ENCODE measurements around the gene WWOX.

Gene WWOX

GRCh38 chr16:78992001-78992400 lies 892.5 kb downstream of the WWOX start:
- no peak overlapping the region for H3K23ac ChIP-seq (ENCODE audit: low read length)
- no peak overlapping the region for H3K9ac ChIP-seq (ENCODE audit: low read length)
- H3K79me2 ChIP-seq (ENCODE audit: control insufficient read depth, insufficient read depth, low read length, poor library complexity): no peaks in the 10 kb centered on the region
- no peak overlapping the region for H4K12ac ChIP-seq (ENCODE audit: low read depth, low read length)
- no peak overlapping the region for H3K18ac ChIP-seq (ENCODE audit: low read length)
- no peak overlapping the region for H3K4me3 ChIP-seq (ENCODE audit: low read depth, low read length)
- no peak overlapping the region for H4K91ac ChIP-seq (ENCODE audit: low read depth, low read length)
- H3K4me2 ChIP-seq (ENCODE audit: low read length): no peak overlapping the region
- DNase-seq: no peak
- H3K9me3 ChIP-seq (ENCODE audit: insufficient read depth, low read depth, low read length): no peaks in the 10 kb centered on the region
- no peak overlapping the region for H2BK12ac ChIP-seq (ENCODE audit: low read length)
- no peak overlapping the region for H2BK120ac ChIP-seq (ENCODE audit: insufficient read depth, low read length, poor library complexity)
- no peak overlapping the region for H2BK5ac ChIP-seq (ENCODE audit: low read depth, low read length, poor library complexity)
- no peak overlapping the region for H3K27ac ChIP-seq (ENCODE audit: low read depth, low read length)
- H3K27me3 ChIP-seq (ENCODE audit: insufficient read depth, low read length): no peaks in the 10 kb centered on the region
- H2AK5ac ChIP-seq (ENCODE audit: low read length): no peak overlapping the region
- WGBS (ENCODE audit: extremely low coverage, insufficient coverage, insufficient read length): no CpG with 5 or more reads among the region's 6 CpGs
- H3K36me3 ChIP-seq (ENCODE audit: control insufficient read depth in 1 of 2, insufficient read depth in 2 of 2, low read length in 2 of 2): no peaks in the 10 kb centered on the region
- no peak overlapping the region for H3K14ac ChIP-seq (ENCODE audit: low read length)
- no peak overlapping the region for H3K4ac ChIP-seq (ENCODE audit: low read depth, low read length)
- no peak overlapping the region for H2AFZ ChIP-seq (ENCODE audit: insufficient read depth, low read length, poor library complexity)
- peaks cover 4% of the 10 kb centered on the region for H3K79me1 ChIP-seq (ENCODE audit: low read length)
- H4K8ac ChIP-seq (ENCODE audit: low read depth, low read length): no peak overlapping the region
- H3K4me1 ChIP-seq (ENCODE audit: control insufficient read depth in 1 of 2, insufficient read depth in 2 of 2, low read length in 2 of 2): peaks cover 7 to 15% of the 10 kb centered on the region in 2 experiments

- no CpG with 5 or more reads among the region's 12 CpGs for WGBS (ENCODE audit: extremely low coverage, insufficient coverage, insufficient read length)
Observed at GRCh38 chr16:78993346-78993745, 893.9 kb downstream of the WWOX start.

GRCh38 chr16:78994135-78994745 lies 894.8 kb downstream of the WWOX start:
- H2BK5ac ChIP-seq (ENCODE audit: low read depth, low read length, poor library complexity): no peak overlapping the region
- peak in 1 of 2 donors; percentile 32 for DNase-seq
- H3K27ac ChIP-seq (ENCODE audit: low read depth, low read length): no peak overlapping the region
- H4K12ac ChIP-seq (ENCODE audit: low read depth, low read length): no peak overlapping the region
- no peak overlapping the region for H2BK120ac ChIP-seq (ENCODE audit: insufficient read depth, low read length, poor library complexity)
- peaks cover 4% of the 10 kb centered on the region for H3K79me1 ChIP-seq (ENCODE audit: low read length)
- H3K4ac ChIP-seq (ENCODE audit: low read depth, low read length): no peak overlapping the region
- H2BK12ac ChIP-seq (ENCODE audit: low read length): no peak overlapping the region
- no peak overlapping the region for H3K18ac ChIP-seq (ENCODE audit: low read length)
- no peak overlapping the region for H3K23ac ChIP-seq (ENCODE audit: low read length)
- H3K9me3 ChIP-seq (ENCODE audit: insufficient read depth, low read depth, low read length): no peaks in the 10 kb centered on the region
- no peaks in the 10 kb centered on the region for H3K27me3 ChIP-seq (ENCODE audit: insufficient read depth, low read length)
- H3K4me3 ChIP-seq (ENCODE audit: low read depth, low read length): no peak overlapping the region
- no peaks in the 10 kb centered on the region for H3K79me2 ChIP-seq (ENCODE audit: control insufficient read depth, insufficient read depth, low read length, poor library complexity)
- no peak overlapping the region for H3K4me2 ChIP-seq (ENCODE audit: low read length)
- no peak overlapping the region for H3K9ac ChIP-seq (ENCODE audit: low read length)
- no peaks in the 10 kb centered on the region for H3K36me3 ChIP-seq (ENCODE audit: control insufficient read depth in 1 of 2, insufficient read depth in 2 of 2, low read length in 2 of 2)
- no peak overlapping the region for H4K91ac ChIP-seq (ENCODE audit: low read depth, low read length)
- WGBS (ENCODE audit: extremely low coverage, insufficient coverage, insufficient read length): no CpG with 5 or more reads among the region's 15 CpGs
- H4K8ac ChIP-seq (ENCODE audit: low read depth, low read length): no peak overlapping the region
- H2AFZ ChIP-seq (ENCODE audit: insufficient read depth, low read length, poor library complexity): no peak overlapping the region
- no peak overlapping the region for H3K14ac ChIP-seq (ENCODE audit: low read length)
- no peak overlapping the region for H2AK5ac ChIP-seq (ENCODE audit: low read length)
- H3K4me1 ChIP-seq (ENCODE audit: control insufficient read depth in 1 of 2, insufficient read depth in 2 of 2, low read length in 2 of 2): peaks cover 7 to 14% of the 10 kb centered on the region in 2 experiments

More at GRCh38 chr16:78993346-78993745, 893.9 kb downstream of the WWOX start:
- H3K4me1 ChIP-seq (ENCODE audit: control insufficient read depth in 1 of 2, insufficient read depth in 2 of 2, low read length in 2 of 2): peaks cover 7 to 15% of the 10 kb centered on the region in 2 experiments
- H3K79me1 ChIP-seq (ENCODE audit: low read length): peaks cover 4% of the 10 kb centered on the region
- H2AFZ ChIP-seq (ENCODE audit: insufficient read depth, low read length, poor library complexity): no peak overlapping the region
- no peak overlapping the region for H3K14ac ChIP-seq (ENCODE audit: low read length)
- no peak overlapping the region for H3K4me2 ChIP-seq (ENCODE audit: low read length)
- no peak overlapping the region for H4K8ac ChIP-seq (ENCODE audit: low read depth, low read length)
- H2BK12ac ChIP-seq (ENCODE audit: low read length): no peak overlapping the region
- no peaks in the 10 kb centered on the region for H3K79me2 ChIP-seq (ENCODE audit: control insufficient read depth, insufficient read depth, low read length, poor library complexity)
- no peak overlapping the region for H3K23ac ChIP-seq (ENCODE audit: low read length)
- DNase-seq: no peak
- no peak overlapping the region for H4K12ac ChIP-seq (ENCODE audit: low read depth, low read length)
- no peaks in the 10 kb centered on the region for H3K36me3 ChIP-seq (ENCODE audit: control insufficient read depth in 1 of 2, insufficient read depth in 2 of 2, low read length in 2 of 2)
- no peak overlapping the region for H2BK5ac ChIP-seq (ENCODE audit: low read depth, low read length, poor library complexity)
- H3K4me3 ChIP-seq (ENCODE audit: low read depth, low read length): no peak overlapping the region
- no peak overlapping the region for H2AK5ac ChIP-seq (ENCODE audit: low read length)
- no peak overlapping the region for H3K27ac ChIP-seq (ENCODE audit: low read depth, low read length)
- H4K91ac ChIP-seq (ENCODE audit: low read depth, low read length): no peak overlapping the region
- H3K27me3 ChIP-seq (ENCODE audit: insufficient read depth, low read length): no peaks in the 10 kb centered on the region
- no peaks in the 10 kb centered on the region for H3K9me3 ChIP-seq (ENCODE audit: insufficient read depth, low read depth, low read length)
- H3K18ac ChIP-seq (ENCODE audit: low read length): no peak overlapping the region
- H3K9ac ChIP-seq (ENCODE audit: low read length): no peak overlapping the region
- H3K4ac ChIP-seq (ENCODE audit: low read depth, low read length): no peak overlapping the region
- no peak overlapping the region for H2BK120ac ChIP-seq (ENCODE audit: insufficient read depth, low read length, poor library complexity)

GRCh38 chr16:78995441-78995840 lies 896.0 kb downstream of the WWOX start:
- peaks cover 0 to 6% of the 10 kb centered on the region in 2 experiments for H3K4me1 ChIP-seq (ENCODE audit: control insufficient read depth in 1 of 2, insufficient read depth in 2 of 2, low read length in 2 of 2)
- no peak overlapping the region for H3K18ac ChIP-seq (ENCODE audit: low read length)
- no peaks in the 10 kb centered on the region for H3K9me3 ChIP-seq (ENCODE audit: insufficient read depth, low read depth, low read length)
- peaks cover 4% of the 10 kb centered on the region for H3K79me1 ChIP-seq (ENCODE audit: low read length)
- H2AK5ac ChIP-seq (ENCODE audit: low read length): no peak overlapping the region
- H3K36me3 ChIP-seq (ENCODE audit: control insufficient read depth in 1 of 2, insufficient read depth in 2 of 2, low read length in 2 of 2): no peaks in the 10 kb centered on the region
- H3K4me2 ChIP-seq (ENCODE audit: low read length): no peak overlapping the region
- no peak overlapping the region for H3K4me3 ChIP-seq (ENCODE audit: low read depth, low read length)
- no peak overlapping the region for H2BK5ac ChIP-seq (ENCODE audit: low read depth, low read length, poor library complexity)
- no peak overlapping the region for H2BK12ac ChIP-seq (ENCODE audit: low read length)
- H3K27me3 ChIP-seq (ENCODE audit: insufficient read depth, low read length): no peaks in the 10 kb centered on the region
- no peak overlapping the region for H4K12ac ChIP-seq (ENCODE audit: low read depth, low read length)
- no peak overlapping the region for H4K91ac ChIP-seq (ENCODE audit: low read depth, low read length)
- no peak overlapping the region for H3K14ac ChIP-seq (ENCODE audit: low read length)
- H2AFZ ChIP-seq (ENCODE audit: insufficient read depth, low read length, poor library complexity): no peak overlapping the region
- H3K79me2 ChIP-seq (ENCODE audit: control insufficient read depth, insufficient read depth, low read length, poor library complexity): no peaks in the 10 kb centered on the region
- no peak overlapping the region for H3K9ac ChIP-seq (ENCODE audit: low read length)
- no peak overlapping the region for H3K23ac ChIP-seq (ENCODE audit: low read length)
- DNase-seq: no peak
- no peak overlapping the region for H3K27ac ChIP-seq (ENCODE audit: low read depth, low read length)
- WGBS (ENCODE audit: extremely low coverage, insufficient coverage, insufficient read length): no CpG with 5 or more reads among the region's 3 CpGs
- no peak overlapping the region for H4K8ac ChIP-seq (ENCODE audit: low read depth, low read length)
- H3K4ac ChIP-seq (ENCODE audit: low read depth, low read length): no peak overlapping the region
- no peak overlapping the region for H2BK120ac ChIP-seq (ENCODE audit: insufficient read depth, low read length, poor library complexity)
